ENCODE measurements around the gene PCSK5. TPM values are rescaled to one million over a fixed set of nuclear protein-coding genes. Genes with fewer than 3 reads are reported as not detected.
"Not testable (repeated sequence)": the region's sequence is repeated elsewhere in the genome, so short reads cannot be mapped to it uniquely, and the experiment has no call there.

PCSK5 gene
- total RNA-seq, 1 donor from 2014 or later: 3.4 TPM

DNA sequence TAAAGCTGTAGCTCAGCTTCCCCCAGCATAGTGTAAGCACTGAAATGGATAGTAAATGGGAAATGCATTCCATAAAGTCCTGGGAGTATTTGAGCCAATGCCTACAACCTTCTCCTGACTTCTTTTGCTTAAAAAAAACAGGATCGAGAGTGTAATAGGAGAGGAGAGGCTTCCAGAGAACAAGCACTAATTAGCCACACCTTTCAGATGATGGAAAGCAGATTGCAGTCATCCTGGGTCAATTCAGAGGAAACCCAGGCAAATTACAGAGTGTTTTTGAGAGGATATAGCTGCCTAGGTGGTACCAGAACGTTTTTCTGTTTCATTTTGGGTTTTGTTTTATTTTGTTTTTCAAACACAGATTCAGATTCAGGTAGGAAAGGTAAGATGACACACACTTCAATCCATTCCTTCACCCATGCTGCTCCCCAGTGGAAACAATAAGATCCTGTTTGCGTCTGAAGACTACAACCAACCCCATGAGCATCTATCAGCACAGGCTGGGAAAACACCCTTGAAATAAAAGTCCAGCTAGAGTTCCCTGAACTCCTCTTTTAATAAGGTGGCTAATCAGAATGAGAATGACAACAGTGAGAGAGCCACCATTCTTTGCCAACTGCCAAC is 408.2 kb downstream of the PCSK5 start:
- intact Hi-C loops (cut with DNase I): no loop called here
- ATAC-seq (ENCODE audit: poor library complexity): peak; percentile 8
- DNase-seq: no peak

DNA sequence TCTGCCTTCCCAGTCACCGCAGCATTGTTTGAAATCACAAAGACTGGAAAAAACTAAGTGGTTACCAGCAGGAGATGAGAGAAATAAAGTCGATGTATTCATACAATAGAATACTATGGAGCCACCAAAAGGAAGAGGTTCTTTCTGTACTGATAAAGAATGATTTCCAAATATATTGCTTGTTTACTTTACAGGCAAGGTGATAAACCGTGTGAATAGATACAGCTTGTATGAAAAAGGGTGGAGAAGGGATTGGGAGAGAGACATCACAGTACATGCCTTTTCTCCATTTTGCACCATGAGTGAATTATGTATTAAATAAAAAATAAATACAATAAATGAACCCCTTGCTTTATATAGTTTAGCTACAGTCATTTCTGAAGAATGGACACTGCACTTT is 412.1 kb downstream of the PCSK5 start:
- ATAC-seq (ENCODE audit: poor library complexity) (no peak), DNase-seq (no peak)
- intact Hi-C loops (cut with DNase I): loop anchor here (5.0 to 10.0 kb wide), 4 partner anchors 88 to 1108 kb away; partner anchors contain the start of gene PCSK5

DNA sequence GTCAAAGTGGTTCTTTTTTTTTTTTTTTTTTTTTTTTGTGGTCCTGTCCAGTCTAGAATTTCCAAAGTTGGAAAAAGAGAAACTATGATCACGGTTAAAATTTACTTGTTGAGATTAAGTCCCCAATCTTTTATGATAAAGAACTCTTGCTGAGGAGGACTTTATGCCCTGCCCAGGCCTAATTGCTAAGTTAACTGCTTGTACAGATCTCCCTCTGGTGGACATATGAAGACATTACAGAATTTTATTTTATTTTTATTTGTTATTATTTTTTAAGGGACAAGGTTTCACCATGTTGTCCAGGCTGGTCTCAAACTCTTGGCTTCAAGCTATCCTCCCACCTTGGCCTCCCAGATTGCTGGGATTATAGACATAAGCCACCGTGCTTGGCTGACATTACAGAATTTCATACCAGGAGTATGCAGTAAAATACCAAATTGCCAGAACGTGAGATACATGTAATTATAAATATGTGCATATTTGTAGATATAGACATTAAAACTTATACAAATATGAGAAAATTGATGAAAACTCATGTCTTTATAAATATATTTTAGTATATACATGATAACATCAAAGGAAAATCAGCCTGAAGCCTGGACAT is 412.6 kb downstream of the PCSK5 start:
- intact Hi-C loops (cut with DNase I): loop anchor here (5.0 to 10.0 kb wide), 4 partner anchors 88 to 1108 kb away; partner anchors contain the start of gene PCSK5
- ATAC-seq (ENCODE audit: poor library complexity): peak; percentile 61
- DNase-seq: no peak

DNA sequence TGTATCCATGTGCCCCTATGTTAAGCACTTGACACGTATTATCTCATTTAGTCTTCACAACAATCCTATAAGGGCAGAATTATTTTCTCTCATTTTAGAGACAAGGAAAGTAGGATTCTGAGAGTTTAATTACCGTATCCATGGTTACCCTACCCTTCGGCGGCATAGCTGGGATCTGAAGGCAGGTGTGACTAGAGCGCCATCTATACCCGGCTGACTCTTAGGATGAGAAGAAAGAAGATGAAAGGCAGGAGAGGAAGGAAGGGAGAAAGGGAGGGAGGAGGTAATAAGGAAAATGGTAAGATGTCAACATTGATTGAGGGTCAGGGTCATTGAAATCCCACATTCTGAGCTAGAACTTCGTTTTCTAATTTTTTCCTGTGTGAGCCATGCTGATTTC is 416.6 kb downstream of the PCSK5 start:
- intact Hi-C loops (cut with DNase I): loop anchor here (10.0 kb wide), 3 partner anchors 92 to 1112 kb away; partner anchors contain the start of gene PCSK5
- not testable (repeated sequence) for DNase-seq; ATAC-seq (ENCODE audit: poor library complexity)

DNA sequence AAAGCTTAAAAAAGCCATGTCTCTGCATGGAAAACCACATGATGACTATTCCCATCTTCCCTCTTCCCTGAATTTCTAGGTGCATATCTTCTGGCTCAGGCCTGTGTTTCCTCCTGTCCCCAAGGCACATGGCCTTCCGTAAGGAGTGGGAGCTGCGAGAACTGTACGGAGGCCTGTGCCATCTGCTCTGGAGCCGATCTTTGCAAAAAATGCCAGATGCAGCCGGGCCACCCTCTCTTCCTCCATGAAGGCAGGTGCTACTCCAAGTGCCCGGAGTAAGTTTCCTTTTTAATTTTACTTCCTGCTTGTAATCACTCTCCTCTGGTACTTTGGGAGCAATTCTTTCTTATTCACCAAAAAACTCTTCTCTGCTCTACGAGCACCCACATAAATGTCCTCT is 420.1 kb downstream of the PCSK5 start:
- intact Hi-C loops (cut with DNase I): no loop called here
- no peak for DNase-seq
- ATAC-seq (ENCODE audit: poor library complexity): no peak

DNA sequence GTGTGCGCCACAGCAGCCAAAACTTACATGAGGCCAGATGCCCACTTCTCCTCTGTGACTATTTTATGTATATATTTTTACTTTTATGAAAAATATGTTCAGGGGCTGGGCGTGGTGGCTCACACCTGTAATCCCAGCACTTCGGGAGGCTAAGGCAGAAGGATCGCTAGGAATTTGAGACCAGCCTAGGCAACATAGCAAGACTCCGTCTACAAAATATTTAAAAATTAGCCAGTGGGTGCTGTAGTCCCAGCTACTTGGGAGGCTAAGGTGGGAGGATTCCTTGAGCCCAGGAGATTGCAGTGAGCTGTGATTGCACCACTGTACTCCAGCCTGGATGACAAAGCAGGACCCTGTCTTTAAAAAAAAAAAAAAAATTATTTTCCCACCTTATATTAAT is 420.5 kb downstream of the PCSK5 start:
- ATAC-seq (ENCODE audit: poor library complexity): no peak
- no peak for DNase-seq
- intact Hi-C loops (cut with DNase I): no loop called here

DNA sequence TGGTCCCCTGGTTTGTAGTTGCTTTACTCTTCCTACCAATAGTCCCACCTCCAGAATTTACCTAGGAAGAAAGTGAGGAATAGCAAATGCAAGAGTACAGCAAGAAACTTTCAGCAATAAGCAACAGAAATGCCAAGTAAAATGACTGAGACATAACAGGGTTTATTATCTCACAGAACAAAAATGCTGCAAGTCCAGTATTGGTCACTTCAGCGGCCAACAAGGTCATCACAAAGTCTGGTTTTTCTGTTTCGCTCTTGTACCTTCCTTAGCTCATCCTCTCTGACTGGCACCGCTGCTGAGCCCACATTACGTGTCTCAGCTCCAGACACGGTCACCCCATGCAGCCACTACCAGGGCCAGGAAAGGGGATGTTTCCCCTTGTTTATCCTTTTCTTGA is 421.1 kb downstream of the PCSK5 start:
- intact Hi-C loops (cut with DNase I): no loop called here
- DNase-seq: no peak
- ATAC-seq (ENCODE audit: poor library complexity): no peak

DNA sequence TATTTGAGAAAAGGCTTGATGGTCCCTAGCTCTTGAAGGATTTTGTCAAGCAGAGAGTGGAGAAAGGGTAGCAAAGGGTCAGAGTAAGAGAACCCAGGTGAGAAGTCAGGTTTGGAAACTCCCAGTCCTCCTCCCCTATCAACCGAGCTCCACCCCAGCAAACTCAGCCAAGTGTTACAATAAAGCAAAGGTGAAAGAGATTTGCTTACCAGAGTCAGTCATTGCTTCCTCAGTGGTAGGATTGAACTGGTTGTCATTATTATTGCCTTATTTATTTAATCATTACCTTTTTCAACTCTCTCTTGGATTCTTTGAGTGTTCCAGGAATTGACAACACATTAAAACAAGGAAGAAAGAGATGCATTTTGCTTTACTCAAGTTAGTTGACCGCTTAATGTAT is 423.3 kb downstream of the PCSK5 start:
- DNase-seq (no peak), ATAC-seq (ENCODE audit: poor library complexity) (no peak)
- intact Hi-C loops (cut with DNase I): no loop called here

DNA sequence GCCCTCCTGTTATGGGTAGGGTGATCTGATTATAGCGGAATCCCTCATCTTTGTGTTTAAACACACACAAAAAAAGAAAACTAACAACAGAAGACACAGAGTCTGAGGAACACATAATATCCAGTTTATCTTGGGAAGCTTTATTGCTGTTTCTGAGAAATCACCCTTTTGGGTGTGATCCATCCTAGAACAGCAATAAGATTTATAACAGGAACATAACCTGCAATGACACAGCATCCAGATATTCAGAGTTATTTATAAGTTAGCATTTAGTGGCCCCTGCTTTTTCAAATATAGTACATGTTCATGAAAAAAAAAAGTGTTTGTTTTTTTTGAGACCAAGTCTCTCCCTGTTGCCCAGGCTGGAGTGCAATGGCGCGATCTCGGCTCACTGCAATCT is 423.8 kb downstream of the PCSK5 start:
- DNase-seq (no peak), ATAC-seq (ENCODE audit: poor library complexity) (no peak)
- intact Hi-C loops (cut with DNase I): no loop called here

DNA sequence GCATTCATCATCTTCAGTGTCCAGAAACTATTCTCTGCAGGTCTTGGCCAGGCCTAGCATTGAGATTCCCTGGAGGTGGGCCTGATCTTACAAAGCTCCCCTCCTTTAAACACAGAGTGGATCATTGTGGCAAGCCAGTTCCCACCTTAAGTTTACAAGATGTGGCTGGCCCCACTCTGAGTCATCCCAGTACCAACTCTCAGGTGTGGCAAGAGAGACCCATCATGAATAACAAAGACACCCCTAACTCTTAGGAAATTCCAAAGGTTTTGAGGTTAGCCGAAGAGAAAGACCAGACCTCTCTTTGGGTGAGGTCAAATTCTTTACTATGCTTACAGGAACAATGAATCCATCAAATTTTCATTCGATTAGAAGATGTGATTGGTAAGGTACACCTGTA is 425.6 kb downstream of the PCSK5 start:
- ATAC-seq (ENCODE audit: poor library complexity) (no peak), DNase-seq (no peak)
- intact Hi-C loops (cut with DNase I): no loop called here

DNA sequence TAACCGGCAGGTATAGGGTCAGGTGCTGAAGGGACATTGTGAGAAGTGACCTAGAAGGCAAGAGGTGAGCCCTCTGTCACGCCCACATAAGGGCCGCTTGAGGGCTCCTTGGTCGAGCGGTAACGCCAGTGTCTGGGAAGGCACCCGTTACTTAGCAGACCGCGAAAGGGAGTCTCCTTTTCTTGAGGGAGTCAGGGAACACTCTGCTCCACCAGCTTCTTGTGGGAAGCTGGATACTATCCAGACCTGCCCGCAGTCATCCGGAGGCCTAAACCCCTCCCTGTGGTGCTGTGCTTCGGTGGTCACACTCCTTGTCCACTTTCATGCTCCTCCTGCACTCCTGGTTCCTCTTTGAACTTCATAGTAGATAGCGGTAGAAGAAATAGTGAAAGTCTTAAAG is 429.0 kb downstream of the PCSK5 start:
- ATAC-seq (ENCODE audit: poor library complexity); DNase-seq; intact Hi-C loops (cut with DNase I): not testable (repeated sequence)

DNA sequence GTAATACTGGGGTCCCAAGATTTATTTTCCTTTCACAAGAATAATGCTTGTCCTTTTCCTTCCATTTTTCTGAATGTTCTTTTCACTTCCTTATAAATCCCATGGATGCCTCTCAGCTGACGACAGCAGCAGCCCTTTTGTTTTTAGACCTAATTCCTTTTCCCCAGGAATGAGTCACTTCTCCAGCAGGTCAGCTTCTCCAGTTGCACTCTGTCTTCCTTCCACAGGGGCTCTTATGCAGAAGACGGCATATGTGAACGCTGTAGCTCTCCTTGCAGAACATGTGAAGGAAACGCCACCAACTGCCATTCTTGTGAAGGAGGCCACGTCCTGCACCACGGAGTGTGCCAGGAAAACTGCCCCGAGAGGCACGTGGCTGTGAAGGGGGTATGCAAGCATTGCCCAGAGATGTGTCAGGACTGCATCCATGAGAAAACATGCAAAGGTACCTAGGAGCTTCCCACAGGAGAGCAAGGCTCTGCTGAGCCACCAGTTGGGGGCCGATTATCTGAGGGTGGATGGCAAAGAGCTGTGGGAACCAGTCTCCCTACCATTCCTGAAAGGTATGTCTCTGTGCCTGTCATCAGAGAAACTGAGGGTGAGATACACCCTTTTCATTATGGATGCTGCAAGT is 430.8 kb downstream of the PCSK5 start:
- intact Hi-C loops (cut with DNase I): no loop called here

DNA sequence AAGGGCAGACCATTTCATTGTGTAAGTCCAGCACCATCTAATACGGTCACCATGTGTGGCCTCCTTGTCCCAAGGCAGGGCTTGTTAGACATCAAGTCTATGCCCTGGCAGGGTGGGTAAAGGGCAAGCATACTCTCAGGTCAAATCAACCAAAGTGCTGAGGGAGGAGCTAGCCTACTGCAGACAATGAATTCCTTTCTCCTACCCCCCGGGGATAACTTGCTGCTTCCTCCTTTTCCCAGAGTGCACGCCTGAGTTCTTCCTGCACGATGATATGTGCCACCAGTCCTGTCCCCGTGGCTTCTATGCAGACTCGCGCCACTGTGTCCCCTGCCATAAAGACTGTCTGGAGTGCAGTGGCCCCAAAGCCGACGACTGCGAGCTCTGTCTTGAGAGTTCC is 432.3 kb downstream of the PCSK5 start:
- DNase-seq: no peak
- intact Hi-C loops (cut with DNase I): no loop called here
- ATAC-seq (ENCODE audit: poor library complexity): no peak

More for the DNA sequence above, 430.8 kb downstream of the PCSK5 start:
- no peak for DNase-seq
- no peak for ATAC-seq (ENCODE audit: poor library complexity)

DNA sequence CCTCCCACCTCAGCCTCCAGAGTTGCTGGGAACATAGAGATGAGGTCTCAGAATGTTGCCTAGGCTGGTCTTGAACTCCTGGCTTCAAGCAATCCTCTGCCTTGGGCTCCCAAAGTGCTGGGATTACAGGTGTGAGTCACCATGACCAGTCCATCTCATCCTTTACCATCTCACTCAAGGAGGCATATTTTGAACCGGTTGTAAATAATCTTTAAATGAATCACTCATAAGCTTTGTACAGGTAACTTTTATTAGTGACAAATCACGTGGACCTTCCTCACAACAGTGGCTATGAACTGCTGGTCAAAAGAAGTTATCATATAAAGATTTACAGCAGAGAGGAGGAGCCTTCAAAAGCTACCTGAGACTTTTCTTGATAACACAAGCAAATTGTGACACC is 433.0 kb downstream of the PCSK5 start:
- intact Hi-C loops (cut with DNase I): no loop called here
- no peak for ATAC-seq (ENCODE audit: poor library complexity)
- no peak for DNase-seq

DNA sequence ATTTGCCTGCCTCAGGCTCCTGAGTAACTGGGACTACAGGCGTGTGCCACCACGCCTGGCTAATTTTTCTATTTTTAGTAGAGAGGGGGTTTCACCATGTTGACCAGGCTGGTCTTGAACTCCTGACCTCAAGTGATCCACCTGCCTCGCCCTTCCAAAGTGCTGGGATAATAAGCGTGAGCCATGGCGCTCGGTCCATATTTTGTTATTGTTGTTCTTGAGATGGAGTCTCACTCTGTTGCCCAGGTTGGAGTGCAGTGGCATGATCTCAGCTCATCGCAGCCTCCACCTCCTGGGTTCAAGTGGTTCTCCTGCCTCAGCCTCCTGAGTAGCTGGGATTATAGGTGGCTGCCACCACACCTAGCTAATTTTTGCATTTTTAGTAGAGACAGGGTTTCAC is 433.6 kb downstream of the PCSK5 start:
- intact Hi-C loops (cut with DNase I); DNase-seq; ATAC-seq (ENCODE audit: poor library complexity): not testable (repeated sequence)

DNA sequence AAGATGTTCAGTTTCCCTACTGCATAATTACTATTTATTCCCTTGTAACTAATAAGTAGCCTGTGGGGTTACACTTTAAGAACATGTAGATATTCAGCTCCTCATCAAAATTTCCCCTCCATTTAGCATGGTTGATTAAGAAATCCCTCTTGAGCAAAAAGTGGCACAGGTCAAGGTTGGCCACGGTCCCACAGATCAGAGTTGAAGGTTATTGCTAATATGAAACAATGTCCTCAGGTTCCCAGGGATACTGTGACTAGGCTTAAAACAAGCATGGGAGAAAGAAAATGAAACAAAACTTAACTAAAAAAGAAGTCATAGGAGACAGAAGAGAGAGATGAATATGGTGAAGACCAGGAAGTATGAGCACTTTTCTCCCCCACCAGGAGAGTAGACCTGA is 439.6 kb downstream of the PCSK5 start:
- no peak for ATAC-seq (ENCODE audit: poor library complexity)
- no peak for DNase-seq
- intact Hi-C loops (cut with DNase I): no loop called here

DNA sequence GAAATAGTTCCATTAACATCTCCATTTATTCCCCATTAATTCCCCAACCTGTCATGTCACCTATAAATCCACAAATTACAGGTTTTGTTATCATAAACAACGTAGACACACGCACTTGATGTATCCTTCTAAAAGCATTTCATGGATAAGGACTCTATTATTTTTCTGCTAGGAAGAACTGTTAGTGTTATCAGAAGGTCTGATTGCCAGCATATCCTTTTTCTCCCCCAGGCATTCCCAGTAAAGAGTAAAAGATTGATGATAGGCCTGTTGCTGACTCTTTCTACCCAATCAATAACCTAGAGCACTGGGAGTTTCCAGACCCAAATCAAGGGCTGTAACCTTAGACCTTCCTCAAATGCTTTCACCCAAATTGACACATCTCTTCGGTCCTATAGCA is 442.9 kb downstream of the PCSK5 start:
- DNase-seq (no peak), ATAC-seq (ENCODE audit: poor library complexity) (no peak)
- intact Hi-C loops (cut with DNase I): no loop called here

DNA sequence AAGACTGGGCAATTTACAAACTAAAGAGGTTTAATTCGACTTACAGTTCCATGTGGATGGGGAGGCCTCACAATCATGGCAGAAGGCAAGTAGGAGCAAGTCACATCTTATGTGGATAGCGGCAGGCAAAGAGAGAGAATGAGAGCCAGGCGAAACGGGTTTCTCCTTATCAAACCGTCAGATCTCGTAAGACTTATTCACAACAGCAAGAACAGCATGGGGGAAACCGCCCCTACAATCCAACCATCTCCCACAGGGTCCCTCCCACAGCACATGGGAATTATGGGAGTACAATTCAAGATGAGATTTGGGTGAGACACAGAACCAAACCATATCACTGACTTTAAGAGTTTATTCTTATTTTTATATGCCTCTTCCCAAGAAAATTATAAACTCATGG is 443.5 kb downstream of the PCSK5 start:
- ATAC-seq (ENCODE audit: poor library complexity): no peak
- intact Hi-C loops (cut with DNase I): no loop called here
- no peak for DNase-seq

DNA sequence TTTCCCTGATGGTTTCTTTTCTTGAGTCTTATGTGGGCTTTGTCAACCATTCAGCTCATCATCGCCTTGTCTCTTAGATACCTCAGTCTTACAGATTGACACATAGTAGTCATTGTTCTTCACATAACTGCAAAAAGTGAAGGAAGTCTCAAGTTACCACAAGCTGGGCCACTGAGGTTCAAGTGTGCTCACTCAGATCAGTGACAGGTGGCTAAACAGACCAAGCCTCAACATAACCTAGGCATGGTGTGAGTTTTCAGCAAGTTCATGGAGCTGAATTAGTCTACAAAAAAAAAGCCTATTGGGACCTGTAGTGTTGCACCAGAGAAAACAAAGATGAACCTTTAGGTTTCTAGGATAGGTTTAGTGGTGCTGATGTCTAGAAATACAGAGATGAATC is 445.6 kb downstream of the PCSK5 start:
- intact Hi-C loops (cut with DNase I): no loop called here
- DNase-seq: no peak
- no peak for ATAC-seq (ENCODE audit: poor library complexity)

DNA sequence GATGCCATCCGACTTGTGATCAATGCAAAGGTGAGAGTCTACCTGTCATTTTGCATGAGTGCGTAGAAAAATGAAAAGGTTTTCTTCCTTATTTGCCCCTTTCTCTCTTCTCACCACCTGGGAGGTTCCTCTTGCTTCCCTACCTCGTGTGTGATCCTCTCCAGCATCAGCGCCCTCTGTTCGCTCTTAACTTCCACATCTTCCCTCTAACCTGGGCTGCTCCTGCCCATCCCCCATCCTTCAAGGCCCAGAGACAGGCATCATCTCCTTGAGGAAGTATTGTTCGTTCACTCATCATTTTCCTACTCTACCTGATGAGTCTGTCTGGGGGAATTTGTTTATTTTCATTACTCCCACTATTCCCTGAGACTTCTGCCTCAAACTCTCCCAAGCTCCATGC is 447.9 kb downstream of the PCSK5 start:
- intact Hi-C loops (cut with DNase I): no loop called here
- ATAC-seq (ENCODE audit: poor library complexity) (no peak), DNase-seq (no peak)

Measured in Right ventricle myocardium superior (tissue), 1 donor.